Measurements from ENCODE around the gene BBX. TPM values are rescaled to one million over a fixed set of nuclear protein-coding genes. Genes with fewer than 3 reads are reported as not detected.

The BBX gene
- total RNA-seq, 1 experiment from 2014 or later = 73.2 TPM

DNA sequence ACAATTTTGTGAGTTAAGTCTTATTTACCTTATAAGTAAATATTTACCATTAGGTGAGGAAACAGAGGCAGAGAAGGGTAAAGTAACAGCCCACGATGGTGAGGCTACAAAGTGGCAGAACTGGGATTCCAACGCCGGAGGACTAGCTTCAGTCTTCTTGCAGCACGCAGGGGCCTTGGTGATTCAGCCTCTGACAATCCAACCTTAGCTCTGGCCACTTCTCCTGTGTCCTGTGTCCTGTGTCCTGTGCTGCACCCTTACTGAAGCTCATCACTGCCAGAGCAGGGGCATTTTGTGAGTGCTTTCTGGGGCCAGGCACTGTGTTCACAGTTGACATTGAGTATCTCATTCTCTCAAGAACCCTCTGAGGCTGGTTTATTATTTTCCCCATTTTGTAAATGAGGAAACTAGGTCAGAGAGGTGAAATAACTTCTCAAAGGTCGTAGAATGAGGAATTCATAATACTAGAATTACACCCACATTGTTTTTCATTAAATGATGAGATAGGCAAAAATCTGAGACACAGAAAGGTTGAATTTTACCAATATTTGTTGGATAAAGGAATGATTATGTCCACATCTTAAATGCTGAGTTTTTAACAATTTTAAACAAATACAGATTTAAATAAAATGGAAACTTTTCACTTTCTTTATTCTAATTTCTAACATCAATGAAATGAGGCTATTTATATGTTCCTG, 215.9 kb downstream of the BBX start:
- TF ChIP-seq, protein P1, sequence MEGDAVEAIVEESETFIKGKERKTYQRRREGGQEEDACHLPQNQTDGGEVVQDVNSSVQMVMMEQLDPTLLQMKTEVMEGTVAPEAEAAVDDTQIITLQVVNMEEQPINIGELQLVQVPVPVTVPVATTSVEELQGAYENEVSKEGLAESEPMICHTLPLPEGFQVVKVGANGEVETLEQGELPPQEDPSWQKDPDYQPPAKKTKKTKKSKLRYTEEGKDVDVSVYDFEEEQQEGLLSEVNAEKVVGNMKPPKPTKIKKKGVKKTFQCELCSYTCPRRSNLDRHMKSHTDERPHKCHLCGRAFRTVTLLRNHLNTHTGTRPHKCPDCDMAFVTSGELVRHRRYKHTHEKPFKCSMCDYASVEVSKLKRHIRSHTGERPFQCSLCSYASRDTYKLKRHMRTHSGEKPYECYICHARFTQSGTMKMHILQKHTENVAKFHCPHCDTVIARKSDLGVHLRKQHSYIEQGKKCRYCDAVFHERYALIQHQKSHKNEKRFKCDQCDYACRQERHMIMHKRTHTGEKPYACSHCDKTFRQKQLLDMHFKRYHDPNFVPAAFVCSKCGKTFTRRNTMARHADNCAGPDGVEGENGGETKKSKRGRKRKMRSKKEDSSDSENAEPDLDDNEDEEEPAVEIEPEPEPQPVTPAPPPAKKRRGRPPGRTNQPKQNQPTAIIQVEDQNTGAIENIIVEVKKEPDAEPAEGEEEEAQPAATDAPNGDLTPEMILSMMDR (IDR thresholded peaks at IDR 0.05; ENCODE audit: unreplicated experiment) = no peak
- H3K27me3 Mint-ChIP-seq (ENCODE audit: insufficient read depth, unreplicated experiment) = no peaks in the 10 kb centered on the region
- no peaks in the 10 kb centered on the region for H3K4me1 Mint-ChIP-seq (ENCODE audit: insufficient read depth, unreplicated experiment)
- peaks cover 24% of the 10 kb centered on the region for H3K36me3 Mint-ChIP-seq (ENCODE audit: insufficient read depth, unreplicated experiment)
- H3K9me3 Mint-ChIP-seq (ENCODE audit: unreplicated experiment) = no peaks in the 10 kb centered on the region
- POLR2A ChIA-PET = no interaction called here
- intact Hi-C loops (cut with micrococcal nuclease) = no loop called here
- CTCF ChIA-PET = interaction anchor here (0.6 to 6.7 kb wide), 11 partner anchors 7 to 503 kb away, joined by 3 to 98 read pairs (median 11); no protein-coding TSS in a partner anchor
- H3K27ac Mint-ChIP-seq (ENCODE audit: low read depth, unreplicated experiment) = no peak overlapping the region
- BruUV-seq (replicated peaks) = no TSS peak
- DNase-seq (ENCODE audit: unreplicated experiment) = no peak
- no peak overlapping the region for H3K4me3 Mint-ChIP-seq (ENCODE audit: unreplicated experiment)

DNA sequence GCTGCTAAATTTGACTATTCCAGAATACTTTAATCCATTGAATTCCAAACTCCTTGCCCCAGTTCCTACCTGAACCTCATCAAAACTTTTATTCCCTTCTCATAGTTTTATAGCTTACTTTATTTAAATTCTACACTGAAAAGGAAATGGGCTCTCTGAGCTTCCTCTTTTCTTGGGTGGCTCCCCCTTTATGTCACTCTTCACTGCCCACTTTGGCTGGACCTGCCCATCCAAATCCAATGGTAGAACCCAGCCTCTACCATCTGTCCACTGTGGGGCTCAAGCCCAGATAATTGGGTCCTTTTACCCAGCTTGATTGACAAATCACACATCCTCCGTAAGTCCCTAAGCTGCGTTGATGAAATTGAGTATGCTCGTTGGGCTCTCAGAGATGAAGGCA, 216.5 kb downstream of the BBX start:
- TF ChIP-seq, protein P1 (IDR thresholded peaks at IDR 0.05; ENCODE audit: unreplicated experiment) = no peak
- ChIA-PET POLR2A (interaction anchor here (0.9 kb wide), 1 partner anchor 11 kb away, joined by 3 read pairs; no protein-coding TSS in a partner anchor), CTCF (interaction anchor here (0.6 to 6.7 kb wide), 12 partner anchors 8 to 504 kb away, joined by 3 to 98 read pairs (median 8); no protein-coding TSS in a partner anchor)
- BruUV-seq (replicated peaks) = no TSS peak
- Mint-ChIP-seq H3K4me3 (ENCODE audit: unreplicated experiment) (no peak overlapping the region), H3K36me3 (ENCODE audit: insufficient read depth, unreplicated experiment) (peaks cover 18% of the 10 kb centered on the region), H3K4me1 (ENCODE audit: insufficient read depth, unreplicated experiment) (no peaks in the 10 kb centered on the region), H3K27me3 (ENCODE audit: insufficient read depth, unreplicated experiment) (no peaks in the 10 kb centered on the region), H3K27ac (ENCODE audit: low read depth, unreplicated experiment) (no peak overlapping the region), H3K9me3 (ENCODE audit: unreplicated experiment) (no peaks in the 10 kb centered on the region)
- no peak for DNase-seq (ENCODE audit: unreplicated experiment)
- intact Hi-C loops (cut with micrococcal nuclease) = no loop called here

DNA sequence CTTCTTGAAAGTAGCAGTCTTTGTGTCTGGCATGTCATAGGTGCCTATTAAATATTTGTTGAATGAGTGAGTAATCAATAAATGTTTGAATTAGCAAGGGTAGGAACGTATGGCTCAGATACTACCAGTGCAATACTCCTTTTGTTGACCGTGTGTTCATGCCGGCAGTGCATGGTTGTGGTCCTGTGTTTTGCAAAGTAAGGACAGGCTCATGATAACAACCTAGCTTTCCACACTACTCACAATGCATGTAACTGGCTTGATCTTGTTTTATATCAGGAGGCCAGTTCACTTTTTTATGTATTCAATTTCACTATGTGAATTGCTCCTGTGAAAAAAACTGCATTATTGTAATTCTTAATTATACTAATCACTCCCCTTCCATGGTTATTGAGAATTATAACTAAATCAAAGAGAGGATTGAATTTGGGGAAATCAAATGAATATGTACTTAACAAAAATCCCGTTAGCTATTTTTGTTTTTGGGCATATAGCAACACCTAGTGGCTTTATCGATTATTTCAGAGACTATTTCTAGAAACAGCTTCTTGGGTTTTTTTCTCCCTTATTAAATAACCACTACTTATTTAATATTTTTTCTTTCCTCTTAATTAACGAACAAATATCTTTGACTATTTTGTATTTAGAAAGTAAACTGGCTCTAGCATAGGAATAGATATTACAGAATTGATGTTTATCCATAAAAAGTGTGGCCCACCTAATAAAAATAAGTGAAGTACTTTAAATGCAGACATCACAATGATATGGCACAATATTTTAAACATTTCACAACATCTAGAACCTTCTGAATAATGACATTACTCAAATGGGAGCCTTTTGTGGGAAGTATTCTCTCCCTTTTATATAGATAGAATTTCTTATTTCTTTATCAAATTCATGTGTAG, 218.5 kb downstream of the BBX start:
- BruUV-seq (replicated peaks) = no TSS peak
- H3K4me3 Mint-ChIP-seq (ENCODE audit: unreplicated experiment) = no peak overlapping the region
- no peaks in the 10 kb centered on the region for H3K27me3 Mint-ChIP-seq (ENCODE audit: insufficient read depth, unreplicated experiment)
- H3K36me3 Mint-ChIP-seq (ENCODE audit: insufficient read depth, unreplicated experiment) = peaks cover 17% of the 10 kb centered on the region
- intact Hi-C loops (cut with micrococcal nuclease) = loop anchor here (1.0 to 2.0 kb wide), 5 partner anchors 51 to 504 kb away; no protein-coding TSS in a partner anchor
- POLR2A ChIA-PET = interaction anchor here (1.1 to 1.9 kb wide), 3 partner anchors 51 to 505 kb away, joined by 3 to 5 read pairs (median 4); no protein-coding TSS in a partner anchor
- CTCF ChIA-PET = interaction anchor here (0.6 to 6.7 kb wide), 27 partner anchors 9 to 1505 kb away, joined by 3 to 98 read pairs (median 4); no protein-coding TSS in a partner anchor
- no peak overlapping the region for H3K27ac Mint-ChIP-seq (ENCODE audit: low read depth, unreplicated experiment)
- TF ChIP-seq, protein P1 (IDR thresholded peaks at IDR 0.05; ENCODE audit: unreplicated experiment) = peak; percentile 38
- H3K4me1 Mint-ChIP-seq (ENCODE audit: insufficient read depth, unreplicated experiment) = no peaks in the 10 kb centered on the region
- no peaks in the 10 kb centered on the region for H3K9me3 Mint-ChIP-seq (ENCODE audit: unreplicated experiment)
- peak; percentile 32 for DNase-seq (ENCODE audit: unreplicated experiment)

DNA sequence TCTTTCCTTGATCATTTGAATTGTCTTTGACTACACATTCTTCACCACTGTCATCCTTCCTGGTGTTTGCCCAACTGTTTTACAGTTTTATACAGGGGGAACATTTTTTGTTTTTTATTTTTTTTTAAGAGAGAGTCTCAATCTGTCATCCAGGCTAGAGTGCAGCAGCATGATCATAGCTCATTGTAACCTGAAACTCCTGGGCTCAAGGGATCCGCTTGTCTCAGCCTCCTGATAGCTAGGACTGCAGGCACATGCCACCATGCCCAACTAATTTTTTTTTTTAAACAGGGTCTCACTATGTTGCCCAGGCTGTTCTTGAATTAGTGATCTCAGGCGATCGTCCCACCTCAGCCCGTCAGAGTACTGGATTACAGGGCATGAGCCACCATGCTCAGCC, 222.6 kb downstream of the BBX start:
- no TSS peak for BruUV-seq (replicated peaks)
- no peaks in the 10 kb centered on the region for H3K27me3 Mint-ChIP-seq (ENCODE audit: insufficient read depth, unreplicated experiment)
- no peaks in the 10 kb centered on the region for H3K4me1 Mint-ChIP-seq (ENCODE audit: insufficient read depth, unreplicated experiment)
- TF ChIP-seq, protein P1 (IDR thresholded peaks at IDR 0.05; ENCODE audit: unreplicated experiment) = no peak
- no peaks in the 10 kb centered on the region for H3K9me3 Mint-ChIP-seq (ENCODE audit: unreplicated experiment)
- no peak overlapping the region for H3K4me3 Mint-ChIP-seq (ENCODE audit: unreplicated experiment)
- no peak for DNase-seq (ENCODE audit: unreplicated experiment)
- ChIA-PET CTCF (interaction anchor here (0.8 to 1.0 kb wide), 3 partner anchors 24 to 509 kb away, joined by 3 read pairs; no protein-coding TSS in a partner anchor), POLR2A (no interaction called here)
- peaks cover 11% of the 10 kb centered on the region for H3K36me3 Mint-ChIP-seq (ENCODE audit: insufficient read depth, unreplicated experiment)
- H3K27ac Mint-ChIP-seq (ENCODE audit: low read depth, unreplicated experiment) = no peak overlapping the region
- intact Hi-C loops (cut with micrococcal nuclease) = no loop called here
